ENCODE measurements around the gene SRPRB. TPM values are rescaled to one million over a fixed set of nuclear protein-coding genes. Genes with fewer than 3 reads are reported as not detected.

The SRPRB gene
- total RNA-seq, 1 donor from 2014 or later = 30.2 TPM

DNA sequence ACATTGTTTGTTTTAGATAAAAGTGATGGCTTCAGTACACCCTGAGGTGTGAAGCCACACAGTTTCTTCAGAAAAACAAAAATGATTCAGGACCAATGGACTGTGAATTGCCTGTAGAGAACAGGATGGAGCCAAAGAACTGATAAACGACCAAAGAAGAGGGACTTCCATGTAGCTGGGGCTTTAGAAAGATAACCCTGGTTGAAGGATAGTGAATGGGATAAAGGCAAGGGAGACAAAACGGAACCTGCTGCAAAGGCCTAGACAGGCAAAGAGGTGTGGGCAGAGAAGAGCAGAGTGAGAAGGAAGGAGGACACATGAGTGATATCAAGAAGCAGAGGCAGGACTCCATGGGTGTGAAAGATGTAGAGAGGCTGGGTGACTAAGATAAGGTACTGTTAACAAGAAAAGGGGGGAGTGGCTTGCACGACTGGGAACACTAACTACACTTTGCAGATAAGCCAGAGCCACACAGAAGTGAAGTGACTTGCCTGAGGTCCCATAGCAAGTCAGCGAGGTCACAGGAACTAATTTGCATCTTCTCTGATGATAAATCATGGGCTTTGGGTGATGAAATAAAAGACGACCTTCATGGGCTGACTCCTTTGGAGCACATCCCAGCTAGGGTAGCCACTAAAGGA lies 45.8 kb downstream of the SRPRB start:
- Histone ChIP-seq H3K27me3 (peaks cover 13% of the 10 kb centered on the region), H3K4me3 (no peak overlapping the region), H3K36me3 (no peaks in the 10 kb centered on the region), H3F3A (ENCODE audit: low read depth) (no peaks in the 10 kb centered on the region), H3K4me2 (no peak overlapping the region), H3K27ac (no peak overlapping the region), H2AFZ (replicated peaks) (no peak overlapping the region), H4K20me1 (ENCODE audit: low read depth) (no peaks in the 10 kb centered on the region), H3K9ac (no peak overlapping the region), H3K4me1 (no peaks in the 10 kb centered on the region), H3K9me3 (ENCODE audit: low read depth) (no peaks in the 10 kb centered on the region), H3K79me2 (ENCODE audit: low read depth) (no peaks in the 10 kb centered on the region)
- Mint-ChIP-seq H3K9me3 (no peaks in the 10 kb centered on the region), H3K36me3 (no peaks in the 10 kb centered on the region), H3K27ac (no peak overlapping the region), H3K4me1 (no peaks in the 10 kb centered on the region), H3K4me3 (no peak overlapping the region), H3K27me3 (ENCODE audit: insufficient read depth, low read depth) (peaks cover 5% of the 10 kb centered on the region)
- TF ChIP-seq, protein P1, sequence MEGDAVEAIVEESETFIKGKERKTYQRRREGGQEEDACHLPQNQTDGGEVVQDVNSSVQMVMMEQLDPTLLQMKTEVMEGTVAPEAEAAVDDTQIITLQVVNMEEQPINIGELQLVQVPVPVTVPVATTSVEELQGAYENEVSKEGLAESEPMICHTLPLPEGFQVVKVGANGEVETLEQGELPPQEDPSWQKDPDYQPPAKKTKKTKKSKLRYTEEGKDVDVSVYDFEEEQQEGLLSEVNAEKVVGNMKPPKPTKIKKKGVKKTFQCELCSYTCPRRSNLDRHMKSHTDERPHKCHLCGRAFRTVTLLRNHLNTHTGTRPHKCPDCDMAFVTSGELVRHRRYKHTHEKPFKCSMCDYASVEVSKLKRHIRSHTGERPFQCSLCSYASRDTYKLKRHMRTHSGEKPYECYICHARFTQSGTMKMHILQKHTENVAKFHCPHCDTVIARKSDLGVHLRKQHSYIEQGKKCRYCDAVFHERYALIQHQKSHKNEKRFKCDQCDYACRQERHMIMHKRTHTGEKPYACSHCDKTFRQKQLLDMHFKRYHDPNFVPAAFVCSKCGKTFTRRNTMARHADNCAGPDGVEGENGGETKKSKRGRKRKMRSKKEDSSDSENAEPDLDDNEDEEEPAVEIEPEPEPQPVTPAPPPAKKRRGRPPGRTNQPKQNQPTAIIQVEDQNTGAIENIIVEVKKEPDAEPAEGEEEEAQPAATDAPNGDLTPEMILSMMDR (IDR thresholded peaks at IDR 0.05) = no peak
- TF ChIP-seq EZH2phosphoT487 (IDR thresholded peaks at IDR 0.05) = no peak
- no peak for TF ChIP-seq EZH2 (IDR thresholded peaks at IDR 0.05)
- DNase-seq (ENCODE audit: low spot score) = no peak

DNA sequence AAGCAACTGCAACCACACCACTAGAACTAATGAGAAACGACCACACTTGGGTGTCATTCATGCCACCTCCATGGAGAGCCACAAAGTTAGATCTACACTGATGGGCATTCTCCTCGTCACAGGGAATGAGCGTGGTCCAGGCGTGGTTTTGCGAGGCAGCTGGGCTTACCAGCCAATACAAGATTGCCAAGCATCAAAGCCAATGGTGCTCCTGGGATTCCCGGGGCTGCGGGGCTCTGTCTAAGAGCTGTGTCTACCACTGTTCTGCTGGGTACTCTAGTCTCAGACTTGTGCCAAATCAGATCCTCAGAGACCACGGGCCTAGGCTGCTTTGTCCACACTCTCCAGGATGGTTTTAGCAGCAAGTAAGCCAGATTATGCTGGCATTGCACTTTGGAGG lies 46.3 kb downstream of the SRPRB start:
- no peaks in the 10 kb centered on the region for H3F3A ChIP-seq (ENCODE audit: low read depth)
- Mint-ChIP-seq H3K9me3 (no peaks in the 10 kb centered on the region), H3K36me3 (no peaks in the 10 kb centered on the region), H3K27ac (no peak overlapping the region), H3K4me3 (no peak overlapping the region), H3K27me3 (ENCODE audit: insufficient read depth, low read depth) (peaks cover 5% of the 10 kb centered on the region), H3K4me1 (no peaks in the 10 kb centered on the region)
- TF ChIP-seq, protein P1 (IDR thresholded peaks at IDR 0.05) = no peak
- TF ChIP-seq EZH2phosphoT487 (IDR thresholded peaks at IDR 0.05) = no peak
- no peak for TF ChIP-seq EZH2 (IDR thresholded peaks at IDR 0.05)
- H3K4me3 ChIP-seq = no peak overlapping the region
- no peak overlapping the region for H2AFZ ChIP-seq (replicated peaks)
- no peak overlapping the region for H3K4me2 ChIP-seq
- no peaks in the 10 kb centered on the region for H3K9me3 ChIP-seq (ENCODE audit: low read depth)
- H3K27ac ChIP-seq = no peak overlapping the region
- no peaks in the 10 kb centered on the region for H4K20me1 ChIP-seq (ENCODE audit: low read depth)
- H3K79me2 ChIP-seq (ENCODE audit: low read depth) = no peaks in the 10 kb centered on the region
- peaks cover 9% of the 10 kb centered on the region for H3K27me3 ChIP-seq
- H3K36me3 ChIP-seq = no peaks in the 10 kb centered on the region
- no peak overlapping the region for H3K9ac ChIP-seq
- no peak for DNase-seq (ENCODE audit: low spot score)
- no peaks in the 10 kb centered on the region for H3K4me1 ChIP-seq

DNA sequence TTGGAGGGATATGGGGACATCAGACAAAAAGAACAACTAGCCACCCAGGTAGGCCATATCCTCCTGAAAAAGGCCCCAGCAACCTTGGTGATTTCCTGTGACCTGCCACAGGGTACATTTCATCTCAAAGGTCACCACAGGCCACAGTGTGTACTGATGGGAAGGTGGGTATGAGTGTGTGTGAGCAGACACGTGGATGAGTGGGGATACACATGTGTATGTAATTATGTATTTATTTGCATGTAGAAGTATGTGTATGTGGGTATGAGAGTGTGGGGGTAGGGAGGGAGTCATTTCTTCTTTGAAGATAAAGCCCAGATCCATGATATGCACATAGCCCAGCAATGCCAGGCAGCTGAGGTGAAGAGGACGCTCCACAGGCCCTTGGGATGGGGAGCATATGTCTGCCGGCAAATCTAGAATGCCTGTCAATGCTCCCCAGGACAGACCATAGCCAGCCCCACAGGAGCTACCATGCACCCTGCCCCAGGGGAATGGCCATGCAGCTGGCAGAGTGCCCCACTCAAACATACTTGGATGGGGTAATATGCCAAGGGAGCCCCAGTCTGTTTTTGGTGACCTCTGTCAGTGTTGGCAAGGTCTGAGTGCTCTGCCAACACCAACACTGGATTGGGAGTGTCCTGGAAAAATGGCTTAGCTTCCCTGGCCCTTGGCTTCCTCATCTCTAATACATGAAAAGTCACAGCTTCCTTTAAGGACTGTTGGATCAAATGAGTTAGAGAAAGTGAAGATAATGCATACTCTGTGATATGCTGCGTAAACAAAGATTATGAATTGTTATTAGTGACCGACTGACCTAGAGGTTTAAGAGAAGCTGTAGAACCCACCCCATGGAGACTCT lies 47.7 kb downstream of the SRPRB start:
- H3K27me3 ChIP-seq = no peaks in the 10 kb centered on the region
- TF ChIP-seq EZH2phosphoT487 (IDR thresholded peaks at IDR 0.05) (no peak), EZH2 (IDR thresholded peaks at IDR 0.05) (no peak)
- TF ChIP-seq, protein P1 (IDR thresholded peaks at IDR 0.05) = no peak
- H4K20me1 ChIP-seq (ENCODE audit: low read depth) = no peaks in the 10 kb centered on the region
- Mint-ChIP-seq H3K27ac (no peak overlapping the region), H3K4me1 (no peaks in the 10 kb centered on the region), H3K9me3 (no peaks in the 10 kb centered on the region), H3K27me3 (ENCODE audit: insufficient read depth, low read depth) (peaks cover 5% of the 10 kb centered on the region), H3K36me3 (no peaks in the 10 kb centered on the region), H3K4me3 (no peak overlapping the region)
- no peak for DNase-seq (ENCODE audit: low spot score)
- no peak overlapping the region for H3K4me3 ChIP-seq
- no peaks in the 10 kb centered on the region for H3K36me3 ChIP-seq
- no peaks in the 10 kb centered on the region for H3K9me3 ChIP-seq (ENCODE audit: low read depth)
- no peaks in the 10 kb centered on the region for H3F3A ChIP-seq (ENCODE audit: low read depth)
- H3K27ac ChIP-seq = no peak overlapping the region
- H3K4me2 ChIP-seq = no peak overlapping the region
- H2AFZ ChIP-seq (replicated peaks) = no peak overlapping the region
- no peak overlapping the region for H3K9ac ChIP-seq
- no peaks in the 10 kb centered on the region for H3K79me2 ChIP-seq (ENCODE audit: low read depth)
- no peaks in the 10 kb centered on the region for H3K4me1 ChIP-seq

Data from neural progenitor cell (in vitro differentiated cells).